GM19452 (cell line): Measurements from ENCODE around the gene SFTA2.
"Not testable (repeated sequence)": the region's sequence is repeated elsewhere in the genome, so short reads cannot be mapped to it uniquely, and the experiment has no call there.

Experiments
- ATAC-seq: cut with Tn5 transposase; IDR thresholded peaks from one replicate; pipeline ENCODE4 v1.9.1; 2021; ENCODE audit not compliant: unreplicated experiment

The SFTA2 gene

DNA sequence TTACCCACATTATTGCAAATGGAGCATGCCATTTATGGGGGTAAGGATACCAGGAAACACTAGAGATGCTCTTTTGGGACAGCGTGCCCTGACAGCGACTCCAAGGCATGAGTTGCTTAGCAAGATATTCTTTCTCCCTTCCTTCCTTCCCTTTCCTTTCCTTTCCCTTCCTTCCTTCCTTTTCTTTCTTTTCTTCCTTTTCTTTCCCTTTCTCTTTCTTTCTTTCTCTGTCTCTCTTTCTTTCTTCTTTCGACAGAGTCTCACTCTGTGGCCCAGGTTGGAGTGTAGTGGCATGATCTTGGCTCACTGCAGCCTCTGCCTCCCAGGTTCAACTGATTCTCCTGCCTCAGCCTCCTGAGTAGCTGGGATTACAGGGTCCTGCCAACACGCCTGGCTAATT, 12.1 kb upstream of the SFTA2 start:
- no peak for ATAC-seq

DNA sequence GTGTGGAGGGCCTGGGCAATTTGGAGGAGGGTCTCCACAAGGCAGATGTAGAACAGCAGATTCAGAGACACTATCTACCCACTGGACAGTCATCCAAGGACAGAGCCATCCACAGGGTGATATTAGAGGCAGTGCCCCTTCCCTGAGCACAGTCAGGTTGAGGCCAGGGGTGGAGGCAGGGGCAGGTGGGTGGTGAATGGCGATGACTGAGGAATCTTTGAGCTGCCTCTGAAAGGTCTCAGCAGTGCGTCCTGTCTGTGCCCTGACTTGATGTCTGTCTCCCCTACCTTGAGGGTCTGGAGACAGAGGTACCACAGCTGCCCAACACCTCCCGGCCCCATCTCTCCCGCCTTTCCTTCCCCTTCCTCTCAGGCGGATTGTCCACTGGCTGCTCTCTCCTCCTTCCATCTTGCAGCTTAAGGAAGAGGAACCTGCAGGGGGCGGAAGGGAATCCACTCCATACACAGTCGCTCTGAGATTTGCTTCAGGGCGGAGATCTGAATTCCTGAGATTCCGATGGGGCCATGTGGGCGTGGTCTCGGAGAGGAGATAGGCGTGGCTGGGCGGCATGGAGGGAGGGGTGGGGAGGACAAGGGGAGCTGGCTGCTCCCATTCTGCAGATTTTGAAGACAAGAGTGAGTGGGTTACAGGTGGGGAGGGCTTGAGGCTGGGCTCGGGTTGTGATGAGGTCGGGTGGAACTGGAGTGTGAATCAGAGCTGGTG, 10.5 kb upstream of the SFTA2 start:
- no peak for ATAC-seq

DNA sequence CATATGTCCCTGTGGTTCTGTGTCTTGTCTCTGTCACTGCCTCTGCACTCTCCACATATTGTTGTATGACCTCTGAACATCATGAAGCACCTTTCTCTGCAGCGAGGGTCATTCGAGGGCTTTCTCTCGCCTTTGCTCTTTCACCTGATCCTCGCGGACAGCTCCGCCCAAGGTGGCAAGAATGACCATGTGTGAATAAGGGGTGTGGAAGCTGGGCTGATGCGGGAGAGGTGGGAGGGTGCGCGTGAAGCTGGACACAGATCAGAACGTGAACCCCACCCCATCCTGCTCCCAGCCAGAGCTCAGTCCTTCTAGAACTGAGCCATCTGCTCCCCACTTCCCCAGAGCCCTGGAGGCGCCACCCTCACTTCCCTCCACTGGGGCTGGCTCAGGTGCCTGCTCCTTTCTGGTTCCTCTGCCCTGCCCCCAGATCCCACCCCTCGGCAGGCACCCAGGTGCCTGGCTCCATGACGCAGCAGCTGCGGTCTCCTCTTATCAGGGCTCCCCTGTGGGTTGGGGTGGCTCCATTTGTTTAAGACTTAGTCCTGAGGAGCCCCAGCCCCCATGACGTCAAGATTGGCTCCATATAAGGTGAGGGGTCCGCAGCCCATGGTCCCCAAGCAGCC, 8.5 kb upstream of the SFTA2 start, which contains the start of gene MUCL3:
Gene MUCL3, plus strand, starts transcription at position 613 of the 626 bp plus-strand sequence. CDS start 27 bp downstream, outside the sequence.
- ATAC-seq, result no peak

DNA sequence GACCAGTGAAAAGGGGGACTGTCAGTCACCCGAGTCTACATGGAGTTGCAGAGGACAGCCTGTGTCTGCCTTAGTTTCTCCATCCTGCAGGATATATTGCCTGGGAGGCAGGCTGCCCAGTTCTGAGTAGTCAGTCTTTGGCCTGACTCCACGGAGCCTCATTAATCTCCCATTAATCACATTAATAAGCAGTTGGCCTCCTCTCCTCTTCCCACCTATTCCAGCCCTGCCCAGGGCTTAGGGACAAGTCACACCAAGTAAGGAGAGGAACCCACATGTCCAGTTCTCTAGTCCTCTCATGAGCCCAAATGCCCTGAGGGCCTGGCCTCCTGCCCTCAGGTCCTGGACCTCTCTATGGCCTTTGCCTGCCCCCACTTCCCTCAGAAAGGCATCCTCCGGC, 7.5 kb upstream of the SFTA2 start:
- no peak for ATAC-seq

DNA sequence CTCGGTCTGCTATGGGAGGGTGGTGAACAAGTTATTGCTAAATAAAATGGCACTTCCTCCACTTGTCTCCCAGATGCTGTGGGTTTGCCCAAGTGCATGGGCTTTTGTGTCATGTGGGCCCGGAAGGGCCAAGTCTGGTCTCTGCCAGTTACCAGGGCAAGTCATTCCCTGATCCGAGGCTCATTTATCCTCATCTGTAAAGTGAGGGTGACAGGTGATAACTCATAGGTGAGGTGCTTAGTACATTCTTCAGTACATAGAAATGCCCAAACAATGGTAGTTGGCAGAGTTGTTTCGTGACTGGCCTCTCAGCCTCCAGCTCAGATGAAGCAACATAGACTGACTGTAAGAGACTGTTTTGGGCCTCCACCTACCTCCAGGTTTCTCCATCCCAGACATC, 6.8 kb upstream of the SFTA2 start:
- ATAC-seq, result no peak

DNA sequence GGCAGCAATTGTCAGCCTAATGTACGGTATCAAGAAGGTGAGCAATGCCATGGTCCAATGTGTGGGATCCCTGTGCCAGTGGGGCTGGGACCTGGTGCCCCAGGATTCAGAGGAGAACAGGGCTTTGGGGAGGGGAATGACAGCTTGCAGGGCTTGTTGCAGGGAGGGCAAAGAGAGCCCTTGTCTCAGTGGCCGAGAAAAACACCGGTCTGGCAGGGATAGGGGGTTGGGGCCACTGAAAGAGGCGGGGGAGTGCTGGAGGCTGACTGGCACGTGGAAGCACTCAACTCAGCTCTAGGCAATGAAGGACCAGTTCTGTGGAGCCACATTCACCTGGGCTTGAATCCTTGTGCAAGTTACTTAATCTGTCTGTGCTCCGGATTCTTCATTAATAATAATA, 5.3 kb upstream of the SFTA2 start:
- no peak for ATAC-seq

DNA sequence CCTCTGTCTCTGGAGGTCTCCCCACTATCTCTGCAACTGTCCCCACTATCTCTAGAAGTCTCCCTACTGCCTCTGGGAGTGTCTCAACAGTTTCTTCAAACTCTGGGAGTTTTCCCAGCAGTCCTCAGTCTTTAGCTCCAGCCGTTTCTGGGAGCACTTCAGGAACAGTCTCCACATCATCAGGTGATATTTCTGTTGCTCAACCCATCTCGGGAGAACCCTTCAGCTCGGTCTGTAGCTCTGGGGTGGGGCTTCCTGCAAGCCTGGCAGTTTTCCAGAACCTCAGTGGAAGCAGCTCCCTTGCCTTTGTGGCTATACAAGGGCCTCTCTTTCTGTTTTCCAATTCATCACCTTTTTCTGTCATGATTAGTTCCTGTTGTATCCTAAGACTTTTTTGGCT, 3.0 kb upstream of the SFTA2 start:
- no peak for ATAC-seq

DNA sequence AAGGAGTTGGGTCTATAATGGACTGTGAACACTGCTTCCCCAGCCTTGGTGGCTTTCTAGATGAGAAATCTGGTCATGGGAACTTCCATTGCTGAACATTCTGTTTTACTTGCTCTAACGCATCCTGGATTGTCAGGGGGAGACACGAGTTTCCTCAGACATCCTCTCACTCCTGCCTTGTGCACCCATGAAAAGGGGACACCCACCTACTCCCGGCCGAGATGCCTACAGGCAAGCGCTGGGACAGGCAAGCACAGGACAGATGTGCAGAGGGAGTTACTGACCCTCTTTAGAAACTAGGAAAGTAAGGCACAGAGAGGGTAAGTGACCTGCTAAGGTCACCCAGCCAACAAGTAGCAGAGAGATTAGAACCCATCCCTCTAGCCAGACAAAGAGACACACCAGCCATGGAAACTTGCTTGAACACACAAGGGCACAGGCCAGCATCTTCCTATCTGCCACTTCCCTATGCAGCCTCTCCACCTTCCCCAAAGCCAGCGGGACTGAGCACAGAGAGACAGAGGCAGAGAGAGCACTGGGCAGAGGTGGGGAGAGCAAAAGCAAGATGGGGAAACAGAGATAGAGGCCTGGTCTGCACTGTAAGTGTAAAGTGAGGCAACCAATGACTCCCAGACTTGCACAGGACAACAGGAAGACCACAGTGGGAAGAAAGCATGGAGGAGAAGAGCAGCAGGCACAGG, 845 bp upstream of the SFTA2 start:
- ATAC-seq, result no peak

DNA sequence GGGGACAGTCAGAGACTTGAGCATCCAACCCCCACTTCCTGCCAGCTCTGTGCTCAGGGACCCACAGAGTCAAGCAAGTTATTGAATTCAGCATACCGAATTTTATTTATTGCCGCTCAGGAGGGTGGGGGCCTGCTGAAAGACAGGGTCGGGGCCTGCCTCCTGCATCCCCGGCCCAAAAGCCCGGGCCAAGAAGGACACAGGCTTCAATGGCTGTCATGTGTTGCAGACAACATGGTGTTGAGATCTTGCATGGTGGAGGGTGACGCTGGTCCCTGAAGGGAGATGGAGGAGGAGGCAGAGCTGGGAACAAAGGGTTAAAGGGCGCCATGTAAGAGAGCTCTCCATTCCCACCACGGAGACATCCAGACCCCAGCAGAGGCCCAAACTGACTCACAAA, 698 bp downstream of the SFTA2 start:
- no peak for ATAC-seq

DNA sequence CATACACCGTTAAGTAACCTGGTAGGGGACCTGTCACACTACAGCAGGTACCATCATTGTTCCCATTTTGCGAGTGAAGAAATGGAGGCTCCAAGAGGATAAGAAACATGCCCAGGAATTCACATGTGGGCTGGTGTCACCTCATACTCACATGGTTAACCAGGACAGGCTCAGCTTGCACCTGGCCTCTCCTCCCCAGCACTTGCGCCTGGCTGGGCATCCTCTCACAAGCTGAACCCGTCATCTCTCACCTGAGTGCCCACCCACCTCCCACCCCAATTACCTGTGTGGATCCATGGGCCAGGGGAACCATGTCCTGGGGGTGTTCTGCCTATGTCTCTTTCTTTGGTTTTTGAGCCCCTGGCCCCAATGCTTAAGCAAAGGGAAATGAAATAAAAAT, 1.5 kb downstream of the SFTA2 start:
- no peak for ATAC-seq

DNA sequence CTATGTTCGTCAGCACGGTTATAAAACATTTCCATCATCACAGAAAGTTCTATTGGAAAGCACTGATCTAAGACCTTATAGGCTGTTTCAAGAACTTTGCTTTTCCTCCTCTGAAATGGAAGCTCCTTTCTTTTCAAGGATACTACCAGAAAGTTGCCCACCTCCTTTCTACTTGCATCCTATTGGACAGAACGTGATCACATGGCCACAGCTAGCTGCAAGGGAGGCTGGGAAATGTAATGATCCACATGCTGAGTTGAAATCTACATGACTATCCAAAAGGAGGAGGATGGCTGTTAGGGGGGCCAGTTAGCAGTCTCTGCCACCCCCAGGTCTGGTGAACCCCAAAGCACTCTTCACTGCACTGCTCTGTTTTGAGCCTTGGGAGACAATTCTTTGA, 3.3 kb downstream of the SFTA2 start:
- ATAC-seq, result no peak

DNA sequence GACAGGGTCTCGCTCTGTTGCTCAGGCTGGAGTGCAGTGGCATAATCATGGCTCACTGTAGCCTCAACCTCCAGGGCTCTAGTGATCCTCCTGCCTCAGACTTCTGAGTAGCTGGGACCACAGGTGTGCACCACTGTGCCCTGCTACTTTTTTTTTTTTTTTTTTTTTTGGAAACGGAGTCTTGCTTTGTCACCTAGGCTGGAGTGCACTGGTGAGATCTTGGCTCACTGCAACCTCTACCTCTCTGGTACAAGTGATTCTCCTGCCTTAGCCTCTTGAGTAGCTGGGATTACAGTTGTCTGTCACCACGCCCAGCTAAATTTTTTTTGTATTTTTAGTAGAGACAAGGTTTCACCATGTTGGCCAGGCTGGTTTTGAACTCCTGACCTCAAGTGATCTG, 4.9 kb downstream of the SFTA2 start:
- not testable (repeated sequence) for ATAC-seq

DNA sequence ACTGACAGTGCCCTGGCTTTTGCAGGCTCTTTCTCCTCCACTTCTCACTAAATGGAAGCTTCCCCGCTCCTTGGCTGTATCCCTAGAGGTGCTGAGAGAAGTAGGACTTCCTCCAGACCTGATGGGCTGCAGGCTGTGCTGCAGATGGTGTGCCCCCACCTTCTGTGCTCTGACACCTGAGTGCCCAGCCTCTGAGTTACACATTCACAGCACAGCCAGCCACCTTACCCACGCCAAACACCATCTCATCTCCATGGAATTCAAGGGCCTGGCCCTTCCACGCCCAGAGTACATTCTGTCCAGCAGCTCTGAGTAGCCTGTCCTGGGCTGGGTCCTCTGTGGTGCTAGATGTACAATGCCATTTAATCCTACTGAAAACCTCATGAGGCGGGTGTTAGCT, 5.3 kb downstream of the SFTA2 start:
- ATAC-seq, result no peak

DNA sequence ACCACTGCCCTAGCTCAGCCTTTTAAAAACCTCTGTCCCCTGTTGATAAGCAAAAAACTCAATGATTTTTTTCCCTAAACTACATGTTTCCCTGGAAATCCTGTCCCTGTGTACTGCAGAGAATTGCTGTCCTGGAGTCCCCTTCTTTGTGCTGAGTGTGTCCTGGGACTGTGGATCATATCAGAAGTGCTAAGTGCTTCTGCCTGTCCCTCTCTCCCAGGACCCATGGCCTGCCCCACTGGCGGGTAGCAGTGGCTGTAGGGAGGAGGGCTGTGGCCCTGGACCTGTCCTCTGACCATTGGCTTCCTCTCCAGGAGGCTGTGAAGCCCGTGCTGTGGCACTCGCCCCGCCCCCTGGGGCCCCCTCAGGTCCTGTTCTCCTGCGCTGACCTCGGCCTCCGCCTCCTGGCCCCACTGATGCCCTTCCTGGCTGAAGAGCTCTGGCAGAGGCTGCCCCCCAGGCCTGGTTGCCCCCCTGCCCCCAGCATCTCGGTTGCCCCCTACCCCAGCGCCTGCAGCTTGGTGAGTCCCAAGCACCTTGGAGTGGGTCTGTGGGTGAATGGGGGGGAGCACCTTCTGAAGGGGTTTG, 7.8 kb downstream of the SFTA2 start:
- not testable (repeated sequence) for ATAC-seq

DNA sequence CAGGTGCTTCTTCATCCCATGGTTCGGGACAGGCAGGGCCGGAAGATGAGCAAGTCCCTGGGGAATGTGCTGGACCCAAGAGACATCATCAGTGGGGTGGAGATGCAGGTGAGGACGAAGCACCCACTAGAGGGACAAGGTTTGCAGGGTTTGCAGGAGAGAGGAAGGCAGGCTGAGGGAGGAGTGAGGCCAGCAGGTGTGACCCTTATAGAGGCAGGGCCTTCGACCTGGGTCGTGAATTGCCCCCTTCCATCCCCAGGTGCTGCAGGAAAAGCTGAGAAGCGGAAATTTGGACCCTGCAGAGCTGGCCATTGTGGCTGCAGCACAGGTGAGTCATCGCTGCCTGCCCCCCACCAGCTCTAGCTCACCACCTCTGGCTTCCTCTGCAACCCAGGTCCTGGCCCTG, 9.5 kb downstream of the SFTA2 start:
- no peak for ATAC-seq

DNA sequence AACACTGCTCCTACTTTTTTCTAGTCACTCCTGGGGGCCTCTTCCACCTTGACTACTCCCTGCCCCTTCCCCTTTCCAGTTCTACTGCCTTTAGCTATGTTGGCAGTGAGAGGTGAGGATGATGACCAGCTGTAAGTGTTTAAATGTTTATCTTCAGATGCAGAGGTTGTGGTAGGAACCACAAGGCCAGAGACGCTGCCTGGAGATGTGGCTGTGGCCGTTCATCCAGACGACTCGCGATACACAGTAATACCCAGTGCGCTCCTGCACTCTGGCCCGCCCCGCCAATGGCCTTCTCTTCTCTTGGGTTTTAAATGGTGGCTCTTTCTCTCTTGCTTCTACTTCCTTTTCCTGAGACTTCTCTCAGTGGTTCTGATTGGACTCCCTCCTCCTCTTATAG, 13.3 kb downstream of the SFTA2 start:
- ATAC-seq, result no peak

DNA sequence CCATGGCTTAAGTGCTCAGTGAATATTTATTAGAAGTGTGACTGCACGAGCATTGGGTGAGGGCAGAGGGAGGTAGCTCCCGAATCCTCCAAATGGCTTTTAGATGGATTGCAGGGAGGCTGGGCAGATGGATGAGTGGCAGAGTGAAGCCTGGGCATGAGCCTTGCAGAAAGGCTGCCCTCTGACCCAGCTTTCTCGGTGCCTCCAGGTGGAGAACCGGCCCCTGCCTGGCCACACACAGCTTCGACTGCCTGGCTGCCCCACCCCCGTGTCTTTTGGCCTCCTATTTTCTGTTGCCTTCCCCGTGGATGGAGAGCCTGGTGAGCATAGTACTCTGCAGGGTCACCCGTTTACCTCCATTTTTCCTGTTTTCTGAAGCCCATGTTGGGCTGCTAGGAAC, 14.5 kb downstream of the SFTA2 start:
- no peak for ATAC-seq

DNA sequence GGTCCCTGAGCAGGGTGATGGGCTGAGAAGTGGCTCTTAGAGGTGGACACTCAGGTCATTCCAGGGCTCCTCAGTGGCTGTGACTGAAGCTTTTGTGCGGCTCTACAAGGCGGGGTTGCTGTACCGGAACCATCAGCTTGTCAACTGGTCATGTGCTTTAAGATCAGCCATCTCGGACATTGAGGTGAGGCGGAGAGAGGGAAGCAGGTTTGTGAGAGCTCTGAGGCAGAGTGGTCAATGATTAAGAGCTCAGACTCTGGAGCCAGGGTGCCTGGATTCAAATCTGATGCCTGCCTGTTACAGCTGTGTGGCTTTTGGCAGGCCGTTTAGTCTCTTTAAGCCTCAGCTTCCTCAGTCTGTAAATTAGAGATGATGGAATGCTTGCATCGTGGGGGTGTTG, 14.9 kb downstream of the SFTA2 start:
- ATAC-seq, result no peak

DNA sequence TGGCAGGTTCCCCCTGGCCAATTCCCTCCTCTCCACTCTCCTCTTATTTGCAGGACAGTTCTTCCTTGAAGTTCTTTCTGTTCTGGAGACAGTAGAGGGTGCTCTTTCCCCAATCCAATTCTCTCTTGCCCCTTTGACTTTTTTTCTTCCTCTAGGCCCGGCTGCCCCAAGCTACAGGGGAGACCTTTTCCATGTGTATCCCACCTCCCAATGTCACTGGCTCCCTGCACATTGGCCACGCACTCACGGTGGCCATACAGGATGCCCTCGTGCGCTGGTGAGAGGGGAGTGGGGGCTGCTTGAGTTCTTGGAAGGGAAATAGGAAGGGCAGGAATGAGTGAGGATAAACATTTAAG, 16.4 kb downstream of the SFTA2 start:
- ATAC-seq, result no peak

DNA sequence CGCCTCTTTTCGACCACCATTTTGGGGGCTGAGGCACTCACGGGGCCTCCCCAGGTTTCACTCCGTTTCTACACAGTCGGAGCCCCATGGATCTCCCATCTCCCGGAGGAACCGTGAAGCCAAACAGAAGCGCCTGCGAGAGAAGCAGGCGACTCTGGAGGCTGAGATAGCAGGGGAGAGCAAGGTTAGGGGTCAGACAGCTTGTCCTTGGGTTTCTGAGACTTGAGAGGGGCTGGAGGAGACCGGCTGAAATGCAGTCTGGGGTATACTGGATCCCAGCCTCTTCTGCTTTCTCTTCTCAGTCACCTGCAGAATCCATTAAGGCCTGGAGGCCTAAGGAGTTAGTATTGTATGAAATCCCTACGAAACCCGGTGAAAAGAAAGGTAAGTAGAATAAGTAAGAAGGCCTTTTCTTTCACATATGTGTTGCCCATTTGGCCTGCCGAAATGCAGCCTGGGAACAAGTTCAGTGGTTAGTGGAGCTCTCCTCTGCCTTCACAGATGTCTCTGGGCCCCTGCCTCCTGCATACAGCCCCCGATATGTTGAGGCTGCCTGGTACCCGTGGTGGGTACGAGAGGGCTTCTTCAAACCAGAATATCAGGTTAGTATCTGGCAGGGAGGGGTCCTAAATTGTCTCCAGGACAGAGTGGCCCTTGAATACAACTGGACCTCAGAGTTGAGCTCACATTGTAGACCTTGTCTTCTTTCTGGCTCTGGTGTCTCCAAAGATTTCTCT, 16.9 kb downstream of the SFTA2 start:
- no peak for ATAC-seq
